22Rv1 (cell line): Measurements from ENCODE around the gene ZNF860.

Experiments
- H3K27ac ChIP-seq: fragments of 450-650 bp; 2 replicates; pipeline ENCODE4 v1.5.1; 2017
- ZFX ChIP-seq: fragments of 450-650 bp; IDR thresholded peaks from 2 replicates; pipeline ENCODE4 v1.6.1; 2017; ENCODE audit warnings: antibody characterized with exemption, borderline replicate concordance
- TF ChIP-seq, protein P1 (sequence below): fragments of 450-650 bp; IDR thresholded peaks from 2 replicates; pipeline ENCODE4 v1.5.1; 2017; ENCODE audit warnings: mild to moderate bottlenecking

ZNF860 gene

GRCh38 chr3:32026593-32026992 lies 45.0 kb downstream of the ZNF860 start:
- no peak for TF ChIP-seq ZFX
- no peak overlapping the region for H3K27ac ChIP-seq

DNA sequence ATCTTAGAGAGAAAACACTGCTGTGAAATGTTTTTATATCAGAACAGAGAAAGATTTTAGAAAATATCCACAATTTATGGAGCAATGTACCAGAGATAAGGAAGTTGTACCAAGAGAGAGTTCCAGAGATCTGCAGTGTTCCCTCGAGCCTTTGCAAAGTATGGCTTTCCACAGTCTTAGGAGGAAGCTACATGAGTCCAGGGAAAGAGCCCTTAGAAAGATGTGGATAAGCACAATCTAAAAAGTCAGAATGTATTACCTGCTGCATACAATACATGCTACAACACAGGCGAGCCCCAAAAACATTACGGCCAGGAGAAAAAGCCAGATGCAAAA lies 56.4 kb downstream of the ZNF860 start:
- TF ChIP-seq, protein P1, sequence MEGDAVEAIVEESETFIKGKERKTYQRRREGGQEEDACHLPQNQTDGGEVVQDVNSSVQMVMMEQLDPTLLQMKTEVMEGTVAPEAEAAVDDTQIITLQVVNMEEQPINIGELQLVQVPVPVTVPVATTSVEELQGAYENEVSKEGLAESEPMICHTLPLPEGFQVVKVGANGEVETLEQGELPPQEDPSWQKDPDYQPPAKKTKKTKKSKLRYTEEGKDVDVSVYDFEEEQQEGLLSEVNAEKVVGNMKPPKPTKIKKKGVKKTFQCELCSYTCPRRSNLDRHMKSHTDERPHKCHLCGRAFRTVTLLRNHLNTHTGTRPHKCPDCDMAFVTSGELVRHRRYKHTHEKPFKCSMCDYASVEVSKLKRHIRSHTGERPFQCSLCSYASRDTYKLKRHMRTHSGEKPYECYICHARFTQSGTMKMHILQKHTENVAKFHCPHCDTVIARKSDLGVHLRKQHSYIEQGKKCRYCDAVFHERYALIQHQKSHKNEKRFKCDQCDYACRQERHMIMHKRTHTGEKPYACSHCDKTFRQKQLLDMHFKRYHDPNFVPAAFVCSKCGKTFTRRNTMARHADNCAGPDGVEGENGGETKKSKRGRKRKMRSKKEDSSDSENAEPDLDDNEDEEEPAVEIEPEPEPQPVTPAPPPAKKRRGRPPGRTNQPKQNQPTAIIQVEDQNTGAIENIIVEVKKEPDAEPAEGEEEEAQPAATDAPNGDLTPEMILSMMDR = no peak
- TF ChIP-seq ZFX = no peak

DNA sequence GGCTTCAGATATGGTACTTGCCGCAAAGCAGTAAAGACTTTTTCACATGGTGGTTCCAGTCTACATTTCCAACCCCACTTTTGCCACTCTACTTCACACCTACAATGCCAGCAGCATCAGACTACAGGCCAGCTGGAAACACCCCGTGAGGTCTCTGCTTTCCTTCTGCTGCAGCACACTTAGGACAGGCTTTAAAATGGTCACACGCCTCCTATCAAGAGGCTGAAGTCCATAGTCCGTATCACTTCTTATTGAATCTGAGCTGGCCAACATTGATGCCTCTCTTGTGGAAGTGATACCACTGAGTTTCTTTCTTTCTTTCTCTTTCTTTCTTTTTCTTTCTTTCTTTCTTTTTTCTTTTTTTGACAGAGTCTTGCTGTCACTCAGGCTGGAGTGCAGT lies 59.8 kb downstream of the ZNF860 start:
- no peak for TF ChIP-seq ZFX
- TF ChIP-seq, protein P1 = no peak
- no peak overlapping the region for H3K27ac ChIP-seq

More for the DNA sequence above, 56.4 kb downstream of the ZNF860 start:
- H3K27ac ChIP-seq = no peak overlapping the region
